Measurements from ENCODE around the gene PRPF4.
"Not testable (repeated sequence)": the region's sequence is repeated elsewhere in the genome, so short reads cannot be mapped to it uniquely, and the experiment has no call there.

Gene PRPF4

GRCh38 chr9:113246928-113247327, 28.5 kb upstream of the PRPF4 start:
- no peak for DNase-seq (ENCODE audit: low read depth in 1 of 2, low spot score in 1 of 2)
- Histone ChIP-seq H3K4me3 (replicated peaks; ENCODE audit: insufficient read depth, low read length) (no peak overlapping the region), H3K27me3 (ENCODE audit: insufficient read depth, poor library complexity, severe bottlenecking) (no peaks in the 10 kb centered on the region), H3K27ac (replicated peaks) (no peak overlapping the region)
- TF ChIP-seq REST (IDR thresholded peaks at IDR 0.05; ENCODE audit: insufficient replicate concordance, low read depth) (no peak), SPI1 (IDR thresholded peaks at IDR 0.05; ENCODE audit: borderline replicate concordance, low read depth) (no peak), CTCF (IDR thresholded peaks at IDR 0.05; ENCODE audit: insufficient read depth, low read length) (no peak), POLR2AphosphoS5 (IDR thresholded peaks at IDR 0.05; ENCODE audit: low read depth) (no peak), GABPA (IDR thresholded peaks at IDR 0.05; ENCODE audit: low read depth) (no peak)

GRCh38 chr9:113247640-113248039, 27.8 kb upstream of the PRPF4 start:
- TF ChIP-seq POLR2AphosphoS5 (IDR thresholded peaks at IDR 0.05; ENCODE audit: low read depth) (no peak), SPI1 (IDR thresholded peaks at IDR 0.05; ENCODE audit: borderline replicate concordance, low read depth) (no peak), REST (IDR thresholded peaks at IDR 0.05; ENCODE audit: insufficient replicate concordance, low read depth) (no peak), CTCF (IDR thresholded peaks at IDR 0.05; ENCODE audit: insufficient read depth, low read length) (no peak), GABPA (IDR thresholded peaks at IDR 0.05; ENCODE audit: low read depth) (no peak)
- DNase-seq (ENCODE audit: low read depth in 1 of 2, low spot score in 1 of 2), result no peak
- H3K4me3 ChIP-seq (replicated peaks; ENCODE audit: insufficient read depth, low read length), result no peak overlapping the region
- no peak overlapping the region for H3K27ac ChIP-seq (replicated peaks)
- H3K27me3 ChIP-seq (ENCODE audit: insufficient read depth, poor library complexity, severe bottlenecking), result no peaks in the 10 kb centered on the region

GRCh38 chr9:113249661-113250060, 25.8 kb upstream of the PRPF4 start:
- not testable (repeated sequence) for H3K27ac ChIP-seq (replicated peaks); DNase-seq (ENCODE audit: low read depth in 1 of 2, low spot score in 1 of 2); H3K4me3 ChIP-seq (replicated peaks; ENCODE audit: insufficient read depth, low read length); H3K27me3 ChIP-seq (ENCODE audit: insufficient read depth, poor library complexity, severe bottlenecking)

- TF ChIP-seq POLR2AphosphoS5 (IDR thresholded peaks at IDR 0.05; ENCODE audit: low read depth) (no peak), GABPA (IDR thresholded peaks at IDR 0.05; ENCODE audit: low read depth) (no peak), REST (IDR thresholded peaks at IDR 0.05; ENCODE audit: insufficient replicate concordance, low read depth) (no peak), CTCF (IDR thresholded peaks at IDR 0.05; ENCODE audit: insufficient read depth, low read length) (no peak), SPI1 (IDR thresholded peaks at IDR 0.05; ENCODE audit: borderline replicate concordance, low read depth) (no peak)
- DNase-seq (ENCODE audit: low read depth in 1 of 2, low spot score in 1 of 2), result no peak
- Histone ChIP-seq H3K4me3 (replicated peaks; ENCODE audit: insufficient read depth, low read length) (no peak overlapping the region), H3K27me3 (ENCODE audit: insufficient read depth, poor library complexity, severe bottlenecking) (no peaks in the 10 kb centered on the region), H3K27ac (replicated peaks) (no peak overlapping the region)
Measured at GRCh38 chr9:113250807-113251206, 24.7 kb upstream of the PRPF4 start.

Measured in HL-60 (cell line).